Activated B cell treated with CpG ODN at 0.5 μM for 24 hours (primary cell): Measurements from ENCODE around the gene RPP40. TPM values are rescaled to one million over a fixed set of nuclear protein-coding genes. Genes with fewer than 3 reads are reported as not detected.

Experiments used
- ATAC-seq: fragments of 200-7000 bp; cut with Tn5 transposase; one replicate; pipeline ENCODE4 v1.10.0; 2021; ENCODE audit warnings: low read depth, mild to moderate bottlenecking, moderate library complexity
- CTCF ChIA-PET: fragments of 350-600 bp; sonication (Branson Sonifier 250); formaldehyde crosslinking; loops from one replicate; lab custom pipeline; 2021; ENCODE audit warnings: antibody characterized with exemption; lab: Charles Lee
- POLR2A ChIA-PET: fragments of 350-600 bp; sonication (Branson Sonifier 250); formaldehyde crosslinking; loops from one replicate; lab custom pipeline; 2021; ENCODE audit warnings: antibody characterized with exemption; lab: Charles Lee
- DNase-seq: peaks from one replicate; pipeline ENCODE4 v3.0.0; 2022
- H3K27ac Mint-ChIP-seq: one replicate; pipeline ENCODE4 v1.8.0; 2020; ENCODE audit warnings: mixed read lengths
- H3K27me3 Mint-ChIP-seq: one replicate; pipeline ENCODE4 v1.8.0; 2021; ENCODE audit warnings: mixed read lengths
- H3K36me3 Mint-ChIP-seq: one replicate; pipeline ENCODE4 v1.8.0; 2021; ENCODE audit warnings: low read depth, mixed read lengths
- H3K4me1 Mint-ChIP-seq: one replicate; pipeline ENCODE4 v1.8.0; 2021; ENCODE audit warnings: mixed read lengths
- H3K4me3 Mint-ChIP-seq: one replicate; pipeline ENCODE4 v1.8.0; 2020; ENCODE audit warnings: mild to moderate bottlenecking, mixed read lengths
- H3K9me3 Mint-ChIP-seq: one replicate; pipeline ENCODE4 v1.8.0; 2020; ENCODE audit warnings: mixed read lengths
- CTCF ChIP-seq: fragments of 200-600 bp; IDR thresholded peaks from one replicate; pipeline ENCODE4 v1.8.0; 2022; ENCODE audit warnings: antibody characterized with exemption, mild to moderate bottlenecking
- intact Hi-C: fragments of 100-400 bp; cut with micrococcal nuclease; formaldehyde crosslinking; loops from one replicate; pipeline ENCODE4 v1.15.1; 2024
- total RNA-seq: library from RNA; stranded (reverse); gene quantifications from 2 replicates; pipeline ENCODE4 v1.2.3, GENCODE V29; 2022

The RPP40 gene
- total RNA-seq, 1 donor from 2014 or later: 7.1 TPM

- no peak overlapping the region for H3K4me3 Mint-ChIP-seq
- DNase-seq: no peak
- no peak overlapping the region for H3K27ac Mint-ChIP-seq
- no peak for ATAC-seq
- ChIA-PET CTCF (no interaction called here), POLR2A (no interaction called here)
- peaks cover 81% of the 10 kb centered on the region for H3K36me3 Mint-ChIP-seq
- TF ChIP-seq CTCF: no peak
- H3K27me3 Mint-ChIP-seq: no peaks in the 10 kb centered on the region
- peaks cover 3% of the 10 kb centered on the region for H3K4me1 Mint-ChIP-seq
- intact Hi-C loops: no loop called here
- H3K9me3 Mint-ChIP-seq: no peaks in the 10 kb centered on the region
Observed at GRCh38 chr6:4946521-4946920, 57.3 kb downstream of the RPP40 start.

Other genes starting within 250 kb of the RPP40 start
- gene CDYL, start 227.6 kb downstream of the RPP40 start, total RNA-seq: 47.5 and 49.8 TPM in 2 replicates
- gene PPP1R3G, start 81.3 kb upstream of the RPP40 start, total RNA-seq: 0.11 and 0.15 TPM in 2 replicates